BJ (cell line): ENCODE data around the gene KLHL11. TPM values are rescaled to one million over a fixed set of nuclear protein-coding genes. Genes with fewer than 3 reads are reported as not detected.
"Not testable (repeated sequence)": the region's sequence is repeated elsewhere in the genome, so short reads cannot be mapped to it uniquely, and the experiment has no call there.

Experiments used
- CTCF ChIA-PET: fragments of 350-600 bp; formaldehyde crosslinking; extraction: SDS; loops from one replicate; lab custom pipeline; 2021; ENCODE audit warnings: antibody characterized with exemption, inconsistent platforms; lab: Yijun Ruan, JAX
- POLR2A ChIA-PET: fragments of 300-600 bp; sonication (Branson Sonifier 250); formaldehyde crosslinking; extraction: SDS; loops from one replicate; lab custom pipeline; 2021; ENCODE audit warnings: antibody characterized with exemption; lab: Charles Lee
- DNase-seq: peaks from one replicate; pipeline ENCODE4 v3.0.0-alpha.2; 2011; ENCODE audit warnings: low read depth
- H3K27me3 ChIP-seq: 2 replicates; pipeline ENCODE4 v1.6.0; 2011; ENCODE audit warnings: low read length; ENCODE audit not compliant: control insufficient read depth, insufficient read depth
- H3K36me3 ChIP-seq: 2 replicates; pipeline ENCODE4 v1.5.1; 2011; ENCODE audit warnings: low read length; ENCODE audit not compliant: control insufficient read depth, insufficient read depth
- H3K4me3 ChIP-seq: 2 replicates; pipeline ENCODE4 v1.5.1; 2011; ENCODE audit warnings: low read depth, mild to moderate bottlenecking, control low read depth, low read length
- polyA plus RNA-seq: library from polyadenylated mRNA; depleted of rRNA; stranded (reverse); fragments of >200 nt; gene quantifications from 2 replicates; pipeline ENCODE4 v1.2.3, GENCODE V29; 2011
- TF ChIP-seq, protein P1 (sequence below): IDR thresholded peaks from 2 replicates; pipeline ENCODE4 v1.5.1; 2011; ENCODE audit warnings: low read depth, mild to moderate bottlenecking, control low read depth, inconsistent platforms, low read length, moderate library complexity; ENCODE audit not compliant: insufficient read depth

Gene KLHL11
- polyA plus RNA-seq, 1 experiment, result 5.5 TPM

DNA sequence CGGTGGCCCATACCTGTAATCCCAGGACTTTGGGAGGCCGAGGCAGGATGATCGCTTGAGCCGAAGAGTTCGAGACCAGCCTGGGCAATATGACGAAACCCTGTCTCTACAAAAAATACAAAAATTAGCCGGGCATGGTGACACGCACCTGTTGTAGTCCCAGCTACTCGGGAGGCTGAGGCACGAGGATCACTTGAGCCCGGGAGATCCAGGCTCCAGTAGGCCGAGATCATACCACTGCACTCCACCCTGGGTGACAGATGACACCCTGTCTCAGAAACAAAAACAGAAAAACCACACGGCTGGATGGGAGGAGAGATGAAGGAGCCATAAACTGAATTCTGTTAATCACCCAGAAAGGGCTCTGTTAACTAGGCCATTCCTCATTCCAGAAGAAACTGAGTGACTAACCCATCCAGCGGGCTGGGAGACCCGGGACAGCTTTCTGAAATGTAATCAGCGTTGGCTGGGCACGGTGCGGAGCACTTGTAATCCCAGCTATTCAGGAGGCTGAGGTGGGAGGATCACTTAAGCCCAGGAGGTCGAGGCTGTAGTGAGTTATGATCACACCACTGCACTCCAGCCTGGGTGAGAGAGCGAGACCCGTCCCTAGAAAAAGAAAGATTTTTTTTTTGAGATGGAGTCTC is 28.6 kb downstream of the KLHL11 start:
- CTCF ChIA-PET, result no interaction called here
- H3K27me3 ChIP-seq, result no peaks in the 10 kb centered on the region
- no peak for DNase-seq
- peaks cover 4% of the 10 kb centered on the region for H3K36me3 ChIP-seq
- TF ChIP-seq, protein P1, sequence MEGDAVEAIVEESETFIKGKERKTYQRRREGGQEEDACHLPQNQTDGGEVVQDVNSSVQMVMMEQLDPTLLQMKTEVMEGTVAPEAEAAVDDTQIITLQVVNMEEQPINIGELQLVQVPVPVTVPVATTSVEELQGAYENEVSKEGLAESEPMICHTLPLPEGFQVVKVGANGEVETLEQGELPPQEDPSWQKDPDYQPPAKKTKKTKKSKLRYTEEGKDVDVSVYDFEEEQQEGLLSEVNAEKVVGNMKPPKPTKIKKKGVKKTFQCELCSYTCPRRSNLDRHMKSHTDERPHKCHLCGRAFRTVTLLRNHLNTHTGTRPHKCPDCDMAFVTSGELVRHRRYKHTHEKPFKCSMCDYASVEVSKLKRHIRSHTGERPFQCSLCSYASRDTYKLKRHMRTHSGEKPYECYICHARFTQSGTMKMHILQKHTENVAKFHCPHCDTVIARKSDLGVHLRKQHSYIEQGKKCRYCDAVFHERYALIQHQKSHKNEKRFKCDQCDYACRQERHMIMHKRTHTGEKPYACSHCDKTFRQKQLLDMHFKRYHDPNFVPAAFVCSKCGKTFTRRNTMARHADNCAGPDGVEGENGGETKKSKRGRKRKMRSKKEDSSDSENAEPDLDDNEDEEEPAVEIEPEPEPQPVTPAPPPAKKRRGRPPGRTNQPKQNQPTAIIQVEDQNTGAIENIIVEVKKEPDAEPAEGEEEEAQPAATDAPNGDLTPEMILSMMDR, result no peak
- POLR2A ChIA-PET, result no interaction called here
- peak overlapping the region; percentile 91 for H3K4me3 ChIP-seq

DNA sequence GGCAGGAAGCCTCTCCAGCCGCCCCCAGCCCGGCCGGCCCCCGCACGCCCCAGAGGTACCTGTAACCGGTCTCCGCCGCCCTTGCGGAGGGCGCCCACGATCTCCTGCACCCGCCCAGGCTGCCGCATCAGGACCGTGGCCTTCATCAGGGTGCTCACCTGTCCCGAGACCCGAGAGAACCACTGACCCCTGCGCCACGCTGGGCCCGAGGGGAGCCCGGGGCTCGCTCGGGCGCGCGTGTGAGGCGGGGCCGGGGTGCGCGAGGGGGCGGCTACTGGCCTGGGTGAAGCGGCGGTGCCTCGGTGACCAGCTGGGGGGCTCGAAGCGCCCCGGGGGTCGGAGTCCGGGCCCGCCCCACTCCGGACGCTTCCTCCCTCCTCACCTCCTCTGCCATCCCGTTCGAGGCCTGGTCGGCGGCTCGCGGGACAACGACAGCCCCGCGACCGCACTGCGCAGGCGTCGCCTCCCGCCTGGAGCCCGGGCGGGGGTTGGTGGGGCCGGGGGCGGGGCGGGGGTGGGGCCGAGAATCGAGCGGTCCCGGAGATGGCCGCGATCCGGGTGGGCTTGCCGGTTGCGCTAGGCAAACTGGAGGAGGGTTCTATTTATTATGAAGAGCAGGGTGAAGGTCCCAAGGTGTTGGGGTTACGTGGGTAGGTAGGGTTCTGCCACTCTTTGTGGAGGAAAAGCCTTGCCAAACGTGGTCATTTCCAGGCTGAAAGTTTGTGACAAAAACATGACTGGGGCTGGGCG is 29.2 kb downstream of the KLHL11 start, which contains the start of gene NT5C3B:
TSS of gene NT5C3B (minus strand) at position 433 of the 750 bp plus-strand sequence. CDS start at position 394, 39 bp downstream.
- TF ChIP-seq, protein P1, result no peak
- no peaks in the 10 kb centered on the region for H3K27me3 ChIP-seq
- CTCF ChIA-PET, result interaction anchor here (1.3 to 2.4 kb wide), 4 partner anchors 9 to 49 kb away, joined by 3 to 7 read pairs (median 4); partner anchors contain the start of gene JUP
- DNase-seq, result no peak
- POLR2A ChIA-PET, result no interaction called here
- H3K36me3 ChIP-seq, result peaks cover 7% of the 10 kb centered on the region
- H3K4me3 ChIP-seq, result peak within 1 kb of the TSS; percentile 91

DNA sequence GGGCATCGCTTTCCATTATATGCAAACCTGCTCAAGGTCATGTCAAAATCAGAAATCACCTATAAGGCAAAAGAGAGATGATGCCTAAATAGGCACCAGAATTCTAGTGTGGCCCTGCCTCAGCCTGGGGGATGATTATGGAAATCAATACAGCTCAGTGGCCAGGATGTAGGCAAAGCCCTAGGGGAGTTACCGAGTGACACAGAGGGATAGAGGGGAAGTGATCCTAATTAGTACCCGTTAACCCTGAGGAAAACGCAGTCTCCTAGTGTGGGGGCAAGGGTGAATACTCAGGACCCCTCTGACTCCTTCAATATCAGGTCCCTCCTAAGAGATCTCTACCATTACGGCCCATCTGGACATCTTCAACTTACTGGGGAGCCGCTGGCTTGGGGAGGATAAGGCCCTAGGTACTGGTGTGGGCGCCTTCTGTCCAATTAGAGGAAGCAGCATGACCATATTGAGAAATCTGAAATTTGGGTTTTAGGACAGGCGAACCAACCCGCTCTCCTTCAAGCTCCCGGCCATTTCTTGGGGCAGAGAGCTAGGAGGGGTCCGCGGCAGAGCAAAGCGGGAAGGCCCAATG is 29.9 kb downstream of the KLHL11 start:
- H3K27me3 ChIP-seq, result no peaks in the 10 kb centered on the region
- no peak for DNase-seq
- H3K36me3 ChIP-seq, result peaks cover 8% of the 10 kb centered on the region
- H3K4me3 ChIP-seq, result peak overlapping the region; percentile 91
- POLR2A ChIA-PET, result no interaction called here
- CTCF ChIA-PET, result interaction anchor here (1.3 to 2.4 kb wide), 4 partner anchors 9 to 49 kb away, joined by 3 to 7 read pairs (median 4); partner anchors contain the start of gene JUP
- TF ChIP-seq, protein P1, result no peak

DNA sequence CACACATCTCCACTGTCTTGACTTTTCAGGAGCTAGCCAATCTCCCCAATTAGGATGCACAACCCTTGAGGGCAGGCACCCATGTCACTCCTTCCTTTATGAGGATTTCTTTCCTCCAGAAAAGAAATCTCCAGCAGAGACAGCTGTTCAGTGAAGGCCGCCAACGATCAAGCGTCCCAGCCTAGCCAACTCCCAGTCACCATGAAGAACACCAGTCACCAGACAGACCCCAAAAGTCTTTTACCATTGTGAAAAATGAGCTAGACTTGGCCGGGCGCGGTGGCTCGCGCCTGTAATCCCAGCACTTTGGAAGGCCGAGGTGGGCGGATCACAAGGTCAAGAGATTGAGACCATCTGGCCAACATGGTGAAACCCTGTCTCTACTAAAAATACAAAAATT is 35.3 kb downstream of the KLHL11 start:
- CTCF ChIA-PET, result interaction anchor here (1.0 to 2.2 kb wide), 2 partner anchors 19 to 93 kb away, joined by 3 to 7 read pairs; partner anchors contain the start of gene P3H4
- peaks cover 16% of the 10 kb centered on the region for H3K36me3 ChIP-seq
- H3K4me3 ChIP-seq, DNase-seq, H3K27me3 ChIP-seq, POLR2A ChIA-PET: not testable (repeated sequence)

DNA sequence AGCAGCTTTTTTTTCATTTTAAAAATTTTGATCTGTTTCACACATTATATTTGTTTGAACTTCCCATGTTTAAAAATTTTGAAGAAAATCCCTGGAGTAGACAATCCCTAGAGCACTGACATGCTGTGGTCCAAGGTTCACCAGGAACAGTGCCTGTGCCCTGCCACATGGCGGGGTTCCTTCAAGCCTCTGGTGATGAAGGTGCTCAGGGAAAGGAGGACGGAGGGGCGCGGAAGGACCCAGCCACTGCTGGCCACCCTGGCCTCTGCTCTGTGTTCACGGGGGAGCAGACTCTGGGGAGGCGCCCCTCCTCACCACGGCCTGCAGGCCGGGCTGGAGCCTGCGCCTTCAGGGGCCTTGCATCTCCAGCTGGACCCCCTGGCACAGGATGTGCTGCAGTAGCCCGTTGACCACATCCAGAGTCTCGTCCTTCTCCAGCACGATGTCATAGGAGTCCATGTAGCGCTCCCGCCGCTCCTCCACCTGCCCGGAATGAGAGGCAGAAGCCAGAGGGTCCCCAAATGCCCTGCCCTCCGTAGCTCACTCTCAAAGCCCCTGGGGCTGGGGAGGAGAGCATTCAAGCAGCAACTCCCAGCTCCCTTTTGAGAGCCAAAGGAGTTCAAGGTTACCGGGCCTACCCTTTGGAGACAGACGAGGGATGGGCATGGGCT is 39.9 kb downstream of the KLHL11 start:
- ChIA-PET CTCF (interaction anchor here (1.0 to 2.3 kb wide), 2 partner anchors 15 to 134 kb away, joined by 3 to 7 read pairs; no protein-coding TSS in a partner anchor), POLR2A (no interaction called here)
- H3K36me3 ChIP-seq, result peaks cover 25% of the 10 kb centered on the region
- TF ChIP-seq, protein P1, result no peak
- no peaks in the 10 kb centered on the region for H3K27me3 ChIP-seq
- H3K4me3 ChIP-seq, result no peak overlapping the region
- no peak for DNase-seq
